Glomerular visceral epithelial cell (primary cell): ENCODE results near the gene RSRC1.
"Not testable (repeated sequence)": the region's sequence is repeated elsewhere in the genome, so short reads cannot be mapped to it uniquely, and the experiment has no call there.

Experiments
- DNase-seq: peaks from one replicate; pipeline ENCODE4 v3.0.0-alpha.2; 2016; ENCODE audit errors: extremely low spot score

RSRC1 gene

DNA sequence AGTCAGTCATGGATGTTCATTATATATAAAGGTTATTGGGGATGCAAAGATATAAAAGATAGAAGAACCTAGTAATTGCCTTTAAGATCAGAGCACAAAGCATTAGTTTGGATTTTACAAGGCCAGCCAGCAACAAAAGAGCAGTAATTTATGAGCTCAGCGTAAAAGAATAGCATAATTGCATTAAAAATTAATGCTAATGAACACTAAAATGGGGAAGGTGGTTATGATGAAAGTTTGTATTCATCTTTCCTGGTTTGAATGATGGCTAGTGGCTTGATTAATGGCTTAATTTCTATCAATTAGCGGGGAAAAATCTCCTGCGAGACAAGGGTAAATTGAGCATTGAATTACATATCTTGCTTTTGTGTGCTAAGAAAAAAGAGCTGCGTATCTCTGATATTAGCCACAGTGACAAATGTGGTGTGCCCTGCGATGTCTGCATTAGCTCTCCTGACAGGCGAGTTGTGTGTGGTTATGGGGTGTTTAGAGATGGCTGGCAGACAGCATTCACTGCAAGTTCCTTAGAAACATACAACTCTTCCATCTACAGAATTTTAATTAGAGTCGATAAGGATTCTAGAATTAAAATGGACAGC, 418.3 kb downstream of the RSRC1 start:
- DNase-seq, result no peak

DNA sequence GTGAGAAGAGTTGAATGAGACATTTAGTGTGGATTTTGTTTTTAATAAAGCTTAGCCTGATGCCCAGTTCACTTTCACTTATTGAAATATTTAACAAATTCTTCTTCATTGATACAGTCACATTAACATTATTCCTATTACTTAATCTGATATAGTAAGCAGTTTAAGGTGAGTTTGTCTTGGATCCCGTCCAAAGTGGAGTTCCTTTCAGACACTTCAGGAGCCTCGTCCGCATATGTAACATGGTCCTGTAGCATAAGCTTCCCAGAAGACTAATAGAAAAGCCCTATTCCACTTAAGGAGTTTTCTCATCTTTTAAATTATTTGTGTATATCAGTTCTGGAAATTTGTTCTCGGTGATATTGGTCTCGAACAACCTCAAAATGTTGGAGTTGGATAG, 421.4 kb downstream of the RSRC1 start:
- DNase-seq, result no peak

DNA sequence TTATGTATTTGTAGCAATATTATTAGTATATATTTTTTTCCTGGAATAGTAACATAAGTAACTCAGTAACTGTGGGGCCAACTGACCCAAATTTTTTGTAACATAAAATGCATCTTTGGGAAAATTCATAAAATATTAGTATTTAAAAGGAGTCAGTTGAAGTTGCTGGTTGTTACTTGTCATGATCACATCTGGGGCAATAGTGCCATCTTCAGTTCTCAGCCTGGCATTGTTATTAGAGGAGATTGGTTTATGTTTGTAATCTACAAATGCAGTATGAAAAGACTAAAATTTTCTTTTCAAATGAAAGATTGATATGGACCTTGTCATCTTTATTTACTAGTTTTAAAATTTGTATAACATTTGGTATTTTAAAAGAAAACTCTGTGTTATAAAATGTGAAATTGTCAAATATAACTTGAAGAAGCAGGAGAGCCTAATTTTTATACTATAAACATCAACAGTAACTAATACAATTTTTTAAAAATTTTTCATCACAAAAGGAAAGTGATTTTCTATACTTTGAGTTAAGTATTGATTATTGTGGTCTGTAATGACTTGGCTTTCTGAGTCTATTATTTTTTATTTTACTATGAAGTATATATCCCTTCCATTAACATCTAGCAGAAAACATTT, 422.3 kb downstream of the RSRC1 start:
- peak; percentile 56 for DNase-seq

DNA sequence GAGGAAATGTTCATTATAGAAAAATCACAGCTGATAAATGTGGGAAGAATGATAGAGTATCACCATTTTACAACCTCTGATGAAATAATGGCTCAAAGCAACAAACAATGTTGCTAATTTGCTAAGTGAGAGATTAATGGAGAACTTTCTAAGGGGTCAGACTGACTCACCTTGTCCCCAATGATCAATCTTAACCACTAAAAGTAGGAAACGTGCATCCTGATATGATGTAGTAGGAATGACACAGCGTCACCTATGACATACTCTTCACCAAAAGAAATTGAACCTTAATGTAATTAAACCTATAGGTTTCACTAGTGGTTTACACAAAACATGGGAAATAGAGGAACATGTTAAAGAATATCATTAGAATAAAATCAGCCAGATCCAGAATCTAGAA, 426.0 kb downstream of the RSRC1 start:
- DNase-seq, result no peak

DNA sequence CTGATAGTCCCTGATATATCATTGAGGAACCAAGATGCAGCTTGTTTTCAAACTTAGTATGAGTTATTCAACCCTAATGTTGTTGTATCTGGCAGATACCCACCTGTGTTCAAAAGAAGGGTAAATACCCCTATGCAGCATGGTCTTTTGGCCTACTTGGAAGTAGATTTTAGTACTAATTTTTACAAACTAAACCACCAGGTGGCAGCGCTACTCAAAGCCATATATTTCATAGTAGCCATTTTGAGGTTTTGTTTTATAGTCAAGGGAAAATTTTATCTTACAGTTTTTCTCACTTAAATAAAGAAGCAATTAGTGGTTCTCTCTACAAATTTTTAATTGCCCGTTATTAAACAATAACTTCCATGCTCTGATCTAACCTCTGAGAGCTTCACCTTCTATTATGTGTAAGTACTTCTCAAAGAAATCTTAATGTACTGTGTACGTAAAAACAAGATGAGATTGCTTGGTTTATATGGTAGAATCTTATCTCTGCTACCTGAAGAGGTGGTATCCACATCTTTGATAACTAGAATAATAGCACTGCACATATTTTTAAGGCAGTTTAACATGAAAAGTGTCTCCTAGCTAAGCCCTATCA, 429.6 kb downstream of the RSRC1 start:
- peak; percentile 61 for DNase-seq

DNA sequence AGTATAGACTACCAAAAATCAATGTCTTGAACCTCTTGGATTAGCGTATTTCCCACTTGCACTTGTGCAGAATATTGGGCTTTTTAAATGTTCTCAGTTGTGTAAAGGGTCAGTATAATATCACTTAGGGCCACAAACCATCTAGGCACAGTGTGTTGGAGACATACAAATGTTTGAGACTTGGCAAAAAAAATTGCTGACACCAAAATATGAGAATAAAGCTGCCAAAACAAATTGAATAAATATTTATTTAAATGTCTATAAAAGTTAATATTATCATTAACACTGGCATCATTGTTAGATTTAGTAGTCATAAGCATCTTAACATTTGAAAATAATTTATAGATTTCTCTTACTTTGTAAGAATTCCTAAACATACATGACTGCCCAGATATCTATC, 430.2 kb downstream of the RSRC1 start:
- DNase-seq, result no peak

DNA sequence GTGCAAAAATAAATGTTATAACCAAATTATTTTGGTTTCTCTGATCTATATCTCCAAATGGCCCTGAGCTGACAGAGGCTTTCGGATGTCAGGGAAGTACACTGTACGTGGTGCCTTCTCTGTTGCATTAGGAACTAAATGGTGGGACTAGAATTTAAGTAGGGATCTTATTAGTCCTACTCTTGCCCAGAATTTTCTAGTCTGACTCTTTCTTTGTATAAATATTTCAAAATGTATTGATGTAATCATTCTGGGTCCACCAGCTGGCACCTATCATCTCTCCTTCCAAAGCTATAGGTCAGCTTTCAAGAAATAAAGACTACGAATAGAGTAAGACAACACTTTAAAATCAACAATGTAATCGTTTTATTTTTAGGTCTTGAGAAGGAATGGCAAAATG, 438.8 kb downstream of the RSRC1 start:
- DNase-seq, result no peak

DNA sequence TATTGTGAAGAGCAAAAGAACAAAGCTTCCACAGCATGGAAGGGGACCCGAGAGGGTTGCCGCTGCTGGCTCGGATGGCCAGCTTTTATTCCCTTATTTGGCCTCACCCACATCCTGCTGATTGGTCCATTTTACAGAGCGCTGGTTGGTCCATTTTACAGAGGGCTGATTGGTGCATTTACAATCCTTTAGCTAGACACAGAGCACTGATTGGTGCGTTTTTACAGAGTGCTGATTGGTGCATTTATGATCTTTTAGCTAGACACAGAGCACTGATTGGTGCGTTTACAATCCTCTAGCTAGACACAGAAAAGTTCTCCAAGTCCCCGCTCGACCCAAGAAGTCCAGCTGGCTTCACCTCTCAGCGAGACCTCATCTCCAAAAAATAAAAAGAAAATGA, 440.0 kb downstream of the RSRC1 start:
- not testable (repeated sequence) for DNase-seq

DNA sequence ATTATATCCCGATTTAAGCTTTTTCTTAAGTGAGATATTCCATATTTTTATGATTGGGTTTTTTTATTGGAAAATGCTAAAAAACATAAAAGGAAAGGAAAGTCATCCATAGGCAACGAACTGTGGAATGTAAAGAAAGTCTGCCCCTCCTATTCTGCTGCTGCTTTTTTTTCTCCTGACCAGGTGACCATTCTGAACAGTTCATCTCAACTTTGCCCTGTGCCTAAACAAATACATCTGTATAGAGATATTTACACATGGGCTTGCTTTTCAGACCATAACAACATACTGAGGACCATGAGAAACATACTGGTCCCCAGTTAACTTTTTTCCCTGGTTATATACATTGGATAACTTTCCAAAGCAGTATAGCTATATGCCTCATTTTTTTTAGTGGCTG, 442.2 kb downstream of the RSRC1 start:
- DNase-seq, result no peak

DNA sequence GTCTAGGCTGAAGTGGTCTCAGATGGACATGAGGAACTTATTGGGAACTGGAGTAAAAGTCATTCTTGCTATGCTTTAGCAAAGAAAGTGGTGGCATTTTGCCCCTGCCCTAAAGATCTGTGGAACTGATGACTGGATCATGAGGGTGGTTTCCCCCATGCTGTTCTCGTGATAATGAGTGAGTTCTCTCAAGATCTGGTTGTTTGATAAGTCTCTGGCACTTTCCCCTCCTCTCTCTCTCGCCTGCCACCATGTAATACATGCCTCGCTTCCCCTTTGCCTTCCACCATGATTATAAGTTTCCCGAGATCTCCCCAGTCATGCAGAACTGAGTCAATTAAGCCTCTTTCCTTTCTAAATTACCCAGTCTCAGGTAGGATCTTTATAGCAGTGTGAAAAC, 449.6 kb downstream of the RSRC1 start:
- DNase-seq, result no peak

DNA sequence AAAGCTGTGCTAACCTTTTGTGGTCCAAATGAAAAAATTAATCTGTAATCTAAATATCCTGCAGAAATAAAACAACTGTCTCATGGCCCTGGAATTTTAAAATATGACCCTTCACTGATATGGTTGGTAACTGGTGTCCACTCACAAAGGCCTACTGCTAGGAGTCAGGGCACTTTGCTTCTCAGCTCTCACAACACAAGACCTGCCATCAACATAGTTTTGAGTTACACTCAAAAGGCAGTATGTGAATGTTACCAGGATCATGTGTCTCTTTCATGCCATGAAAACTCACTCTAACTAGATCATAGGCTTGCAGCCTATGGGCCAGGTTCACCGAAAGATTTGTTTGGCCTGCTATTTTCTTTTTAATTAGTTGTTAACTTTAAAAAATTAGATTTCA, 451.1 kb downstream of the RSRC1 start:
- no peak for DNase-seq

DNA sequence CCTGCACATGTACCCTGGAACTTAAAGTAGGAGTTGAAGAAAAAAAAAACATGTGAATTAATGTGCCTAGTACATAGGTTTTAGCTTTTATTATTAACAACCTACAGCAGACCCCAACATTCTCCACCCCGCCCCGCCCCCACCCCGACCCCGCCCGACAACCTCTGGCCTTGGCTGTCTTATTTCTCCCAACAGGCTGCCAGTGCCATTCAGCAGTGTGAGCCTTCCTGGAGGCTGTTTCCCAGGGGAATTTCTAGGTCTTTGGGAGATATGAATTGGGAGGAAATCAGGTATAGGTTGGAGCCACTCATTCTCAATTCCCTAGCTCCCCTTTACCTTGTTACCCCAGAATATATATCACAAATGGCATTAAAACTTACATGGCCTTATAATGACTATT, 452.8 kb downstream of the RSRC1 start:
- DNase-seq, result no peak

DNA sequence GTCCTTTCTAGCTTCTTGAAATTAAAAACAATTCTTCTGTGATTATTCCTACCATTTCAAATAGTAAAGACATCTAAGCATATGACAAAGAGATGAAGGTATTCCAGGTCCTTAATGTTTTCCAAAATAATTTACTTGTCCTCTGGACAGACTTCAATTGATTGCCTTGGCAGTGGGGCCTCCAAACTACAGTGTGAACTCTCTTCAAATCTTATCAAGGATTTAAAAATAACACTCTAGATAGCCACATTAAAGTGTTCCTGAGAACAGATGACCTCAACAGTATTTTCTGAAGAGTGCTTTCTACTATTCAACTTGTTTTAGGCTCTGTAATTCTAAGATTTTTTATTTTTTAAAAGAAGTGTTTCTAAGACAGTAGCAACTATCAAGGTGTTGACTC, 453.2 kb downstream of the RSRC1 start:
- no peak for DNase-seq

DNA sequence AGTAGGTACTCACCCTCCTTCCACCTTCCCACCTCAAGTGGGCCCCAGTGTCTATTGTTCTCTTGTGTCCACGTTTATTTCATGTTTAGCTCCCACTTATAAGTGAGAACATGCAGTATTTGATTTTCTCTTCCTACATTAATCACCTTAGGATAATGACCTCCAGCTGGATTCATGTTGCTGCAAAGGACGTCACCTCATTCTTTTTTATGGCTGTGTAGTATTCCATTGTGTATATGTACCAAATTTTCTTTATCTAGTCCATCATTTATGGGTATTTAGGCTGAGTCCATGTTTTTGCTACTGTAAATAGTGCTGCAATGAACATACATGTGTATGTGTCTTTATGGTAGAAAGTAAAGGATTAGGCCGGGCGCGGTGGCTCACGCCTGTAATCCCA, 455.2 kb downstream of the RSRC1 start:
- no peak for DNase-seq

DNA sequence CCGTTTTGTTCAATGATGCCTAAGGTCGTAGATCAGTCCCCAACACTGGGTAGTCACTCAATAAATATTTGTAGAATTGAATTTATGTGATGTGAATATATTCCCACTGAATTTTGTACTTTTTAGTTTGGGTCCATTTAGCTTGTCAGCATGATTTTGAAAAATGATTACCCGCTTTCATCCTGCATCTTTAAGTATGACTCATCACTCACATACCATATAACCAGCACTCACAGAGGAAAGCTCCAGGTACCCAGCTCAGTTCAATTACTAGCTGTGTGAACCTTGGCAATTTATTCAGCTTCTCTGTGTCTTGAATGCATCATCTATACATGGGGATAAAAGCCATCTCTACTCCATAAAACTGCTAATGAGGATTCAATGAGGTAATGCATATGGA, 458.9 kb downstream of the RSRC1 start:
- DNase-seq, result peak; percentile 9

DNA sequence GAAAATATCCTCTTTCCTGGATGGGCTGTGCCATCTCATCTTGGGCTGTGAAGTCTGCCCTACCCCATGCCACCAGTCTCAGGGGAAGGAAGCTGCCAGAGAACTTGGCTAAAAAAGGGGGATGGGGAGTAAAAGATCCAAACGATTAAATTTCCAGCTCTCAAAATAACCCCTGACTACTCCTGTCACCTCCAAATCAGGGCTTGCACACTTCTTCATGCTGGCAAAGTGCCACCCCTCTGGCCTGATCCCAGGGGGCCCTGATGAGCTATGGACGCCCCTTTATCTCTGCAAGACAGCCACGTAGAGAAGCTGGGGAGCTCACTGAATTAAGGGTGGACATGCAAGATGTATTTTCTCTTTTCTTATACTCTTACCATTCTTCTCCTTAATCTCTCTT, 459.9 kb downstream of the RSRC1 start:
- no peak for DNase-seq

DNA sequence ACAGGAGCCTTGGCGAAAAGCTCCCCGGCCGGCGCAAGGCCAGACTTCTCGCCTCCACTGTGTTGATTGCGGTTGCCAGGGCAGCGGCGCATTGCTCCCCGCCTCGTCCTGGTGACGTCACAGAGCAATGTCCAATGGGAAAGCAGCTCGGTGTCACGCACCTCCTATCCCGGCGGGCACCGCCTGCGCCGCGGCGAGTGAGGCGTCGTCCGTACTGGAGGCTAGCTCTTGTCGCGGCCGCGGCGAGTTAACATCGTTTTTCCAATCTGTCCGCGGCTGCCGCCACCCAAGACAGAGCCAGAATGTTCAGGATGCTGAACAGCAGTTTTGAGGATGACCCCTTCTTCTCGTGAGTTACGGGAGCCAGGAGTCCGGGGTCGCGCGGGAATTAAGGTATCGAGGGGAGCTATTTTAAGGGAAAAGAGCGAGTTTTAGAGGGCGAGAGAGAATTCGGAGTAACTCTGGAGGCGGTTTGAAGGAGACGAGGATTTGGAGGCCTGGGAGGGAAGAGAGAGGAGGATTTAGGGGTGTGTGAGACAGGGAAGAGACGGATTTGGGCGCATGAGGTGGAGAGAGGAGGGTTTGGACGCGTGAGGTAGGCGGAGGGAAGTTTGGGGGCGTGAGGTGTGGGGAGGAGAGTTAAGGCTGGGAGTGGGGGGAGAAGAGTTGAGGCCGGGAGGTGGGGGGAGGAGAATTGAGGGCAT, 461.3 kb downstream of the RSRC1 start, which contains the start of gene MLF1:
TSS of gene MLF1 (plus strand) at position 196 of the 704 bp plus-strand sequence. CDS start at position 303, 107 bp downstream.
- peak; percentile 93 for DNase-seq

DNA sequence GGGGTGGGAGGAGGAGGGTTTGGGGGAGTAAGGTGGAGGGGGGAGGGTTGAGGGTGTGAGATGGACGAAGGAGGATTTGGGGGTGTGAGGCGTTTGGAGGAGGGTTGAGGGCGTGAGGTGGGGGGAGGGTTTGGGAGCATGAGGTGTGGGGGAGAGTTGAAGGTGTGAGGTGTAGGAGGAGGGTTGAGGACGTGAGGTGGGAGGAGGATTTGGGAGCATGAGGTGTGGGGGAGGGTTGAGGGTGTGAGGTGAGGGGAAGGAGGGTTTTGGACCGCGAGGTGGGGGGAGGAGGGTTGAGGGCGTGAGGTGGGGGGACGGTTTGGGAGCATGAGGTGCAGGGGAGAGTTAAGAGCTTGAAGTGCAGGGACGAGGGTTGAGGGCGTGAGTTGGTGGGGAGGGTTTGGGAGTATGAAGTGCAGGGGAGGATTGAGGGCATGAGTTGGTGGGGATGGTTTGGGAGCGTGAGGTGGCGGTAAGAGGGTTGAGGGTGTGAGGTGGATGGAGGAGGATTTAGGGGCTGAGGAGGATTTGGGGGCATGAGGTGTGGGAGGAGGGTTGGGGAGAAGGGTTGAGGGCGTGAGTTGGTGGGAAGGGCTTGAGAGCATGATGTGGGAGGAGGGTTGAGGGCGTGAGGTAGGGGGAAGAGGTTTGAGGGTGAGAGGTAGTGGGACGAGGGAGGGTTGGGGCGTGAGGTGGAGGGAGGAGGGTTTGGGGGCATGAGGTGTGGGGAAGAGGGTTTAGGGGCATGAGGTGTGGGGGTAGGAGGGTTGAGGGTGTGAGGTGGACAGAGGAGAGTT, 462.3 kb downstream of the RSRC1 start:
- DNase-seq, result no peak

DNA sequence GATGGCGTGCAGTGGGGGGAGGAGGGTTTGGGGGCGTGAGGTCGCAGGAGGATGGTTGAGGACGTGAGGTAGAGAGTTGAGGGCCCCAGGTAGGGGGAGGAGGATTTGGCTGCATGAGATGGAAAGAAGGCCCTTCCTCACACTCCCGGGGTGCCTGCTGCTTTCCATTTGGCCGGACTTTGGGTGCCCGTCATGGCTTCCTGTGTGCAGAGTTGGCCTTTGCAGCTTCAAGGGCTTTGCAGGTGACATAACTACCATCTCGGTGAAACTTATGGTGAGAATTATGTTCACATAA, 462.8 kb downstream of the RSRC1 start:
- no peak for DNase-seq

DNA sequence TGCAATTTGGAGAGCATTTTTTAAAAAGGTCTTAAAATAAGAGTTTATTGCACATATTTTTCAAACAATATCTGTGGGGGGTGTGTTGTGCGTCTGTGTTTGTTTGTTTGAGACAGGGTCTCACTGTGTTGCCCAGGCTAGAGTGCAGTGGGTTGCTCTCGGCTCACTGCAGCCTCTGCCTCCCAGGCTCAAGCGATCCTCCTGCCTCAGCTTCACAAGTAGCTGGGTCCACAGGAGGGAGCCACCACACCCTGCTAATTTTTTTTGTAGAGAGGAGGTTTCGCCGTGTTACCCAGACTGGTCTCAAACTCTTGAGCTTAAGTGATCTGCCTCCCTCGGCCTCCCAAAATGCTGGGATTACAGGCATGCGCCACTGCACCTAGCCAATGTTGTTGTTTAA, 463.8 kb downstream of the RSRC1 start:
- no peak for DNase-seq

DNA sequence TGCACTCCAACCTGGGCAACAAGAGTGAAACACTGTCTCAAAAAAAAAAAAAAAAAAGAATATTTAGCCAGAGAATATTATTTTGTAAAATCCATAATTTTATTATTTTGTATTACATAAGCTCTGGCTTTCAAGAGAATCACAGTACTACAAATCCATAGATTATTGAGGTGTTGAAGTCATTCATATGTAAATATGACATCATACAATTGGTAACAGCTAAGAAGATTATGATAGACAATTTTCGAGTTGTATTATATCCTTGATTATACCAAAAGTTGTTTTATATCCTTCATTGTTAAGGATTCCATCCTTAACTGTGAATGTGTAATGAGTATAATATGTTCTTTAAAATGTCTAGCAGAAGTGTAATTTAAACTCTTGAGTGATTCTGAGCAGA, 464.8 kb downstream of the RSRC1 start:
- no peak for DNase-seq

DNA sequence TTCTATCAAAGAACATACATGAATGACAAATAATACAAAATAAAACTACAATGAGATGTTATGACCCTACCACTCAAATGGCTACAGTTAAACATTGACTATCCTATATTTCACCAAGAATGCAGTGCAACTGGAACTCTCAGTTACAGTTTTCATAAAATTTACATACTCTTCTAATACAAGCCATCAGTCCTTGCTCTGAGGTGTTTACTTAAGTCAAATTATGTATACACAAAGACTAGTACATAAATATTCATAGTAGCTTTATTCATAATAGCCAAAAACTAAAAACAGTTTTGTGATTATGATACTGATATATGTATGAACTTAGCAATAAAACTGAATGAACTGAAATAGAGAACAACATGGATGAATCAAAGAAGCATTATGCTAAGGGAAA, 480.3 kb downstream of the RSRC1 start:
- DNase-seq, result no peak
